WTC11 (cell line): ENCODE data around the gene FBXO21. TPM values are rescaled to one million over a fixed set of nuclear protein-coding genes. Genes with fewer than 3 reads are reported as not detected.
A peak's percentile ranks its signal among the peaks of the same experiment; 100 is the strongest.

Experiments
- ATAC-seq: fragments of 200-7000 bp; cut with Tn5 transposase; 2 replicates; pipeline ENCODE4 v1.10.0; 2021; ENCODE audit warnings: mild to moderate bottlenecking, moderate library complexity
- CTCF ChIA-PET: fragments of 300-600 bp; sonication (Branson Sonifier 250); formaldehyde crosslinking; loops from one replicate; lab custom pipeline; 2021; ENCODE audit warnings: antibody characterized with exemption; lab: Charles Lee
- POLR2A ChIA-PET: fragments of 350-600 bp; sonication (Branson Sonifier 250); formaldehyde crosslinking; loops from one replicate; lab custom pipeline; 2021; ENCODE audit warnings: antibody characterized with exemption; lab: Charles Lee
- DNase-seq: peaks from one replicate; pipeline ENCODE4 v3.0.0; 2021; ENCODE audit warnings: low spot score
- H3K27ac Mint-ChIP-seq: 2 replicates; pipeline ENCODE4 v1.8.0; 2021; ENCODE audit warnings: mixed read lengths
- H3K27me3 Mint-ChIP-seq: 2 replicates; pipeline ENCODE4 v1.8.0; 2021; ENCODE audit warnings: low read depth, mild to moderate bottlenecking, moderate library complexity, mixed read lengths
- H3K36me3 Mint-ChIP-seq: 2 replicates; pipeline ENCODE4 v1.8.0; 2021; ENCODE audit warnings: mixed read lengths
- H3K4me1 Mint-ChIP-seq: 2 replicates; pipeline ENCODE4 v1.8.0; 2022; ENCODE audit warnings: mixed read lengths
- H3K4me3 Mint-ChIP-seq: 2 replicates; pipeline ENCODE4 v1.8.0; 2021; ENCODE audit warnings: mild to moderate bottlenecking, moderate library complexity, mixed read lengths
- H3K9me3 Mint-ChIP-seq: 2 replicates; pipeline ENCODE4 v1.8.0; 2021; ENCODE audit warnings: mixed read lengths
- CREB1 ChIP-seq: sonication (generic); formaldehyde crosslinking; IDR thresholded peaks from 2 replicates; pipeline ENCODE4 v1.8.0; 2023; ENCODE audit warnings: mild to moderate bottlenecking, missing genetic modification reagents
- E2F1 ChIP-seq: sonication (generic); formaldehyde crosslinking; IDR thresholded peaks from 2 replicates; pipeline ENCODE4 v1.8.0; 2022; ENCODE audit warnings: mild to moderate bottlenecking, missing genetic modification reagents
- ESRRA ChIP-seq: sonication (generic); formaldehyde crosslinking; IDR thresholded peaks from 2 replicates; pipeline ENCODE4 v1.8.1; 2022; ENCODE audit warnings: mild to moderate bottlenecking, missing genetic modification reagents, borderline replicate concordance
- ETV6 ChIP-seq: sonication (generic); formaldehyde crosslinking; IDR thresholded peaks from 2 replicates; pipeline ENCODE4 v1.8.1; 2022; ENCODE audit warnings: mild to moderate bottlenecking, missing genetic modification reagents
- FOXP1 ChIP-seq: sonication (generic); formaldehyde crosslinking; IDR thresholded peaks from 2 replicates; pipeline ENCODE4 v1.8.0; 2022; ENCODE audit warnings: missing genetic modification reagents, mild to moderate bottlenecking, moderate library complexity, borderline replicate concordance
- GTF2I ChIP-seq: fragments of 250-450 bp; sonication (Bioruptor Pico); conservative IDR thresholded peaks from 2 replicates; pipeline ENCODE4 v1.4.0; 2021; ENCODE audit warnings: mild to moderate bottlenecking
- IRF2 ChIP-seq: sonication (generic); formaldehyde crosslinking; IDR thresholded peaks from 2 replicates; pipeline ENCODE4 v1.8.0; 2022; ENCODE audit warnings: low read depth, missing genetic modification reagents, borderline replicate concordance
- NFE2L1 ChIP-seq: sonication (generic); formaldehyde crosslinking; IDR thresholded peaks from 2 replicates; pipeline ENCODE4 v1.8.1; 2023; ENCODE audit warnings: missing genetic modification reagents
- NR3C1 ChIP-seq: sonication (generic); formaldehyde crosslinking; conservative IDR thresholded peaks from 2 replicates; pipeline ENCODE4 v1.8.1; 2023; ENCODE audit warnings: low read depth, mild to moderate bottlenecking, missing genetic modification reagents
- PRRX2 ChIP-seq: fragments of 250-450 bp; sonication (Bioruptor Pico); IDR thresholded peaks from 2 replicates; pipeline ENCODE4 v1.8.0; 2021; ENCODE audit warnings: mild to moderate bottlenecking
- SOX15 ChIP-seq: fragments of 250-450 bp; sonication (Bioruptor Pico); IDR thresholded peaks from 2 replicates; pipeline ENCODE4 v1.9.0; 2021; ENCODE audit warnings: mild to moderate bottlenecking
- USF1 ChIP-seq: sonication (generic); formaldehyde crosslinking; IDR thresholded peaks from 2 replicates; pipeline ENCODE4 v1.8.0; 2022; ENCODE audit warnings: mild to moderate bottlenecking, missing genetic modification reagents
- ZNF263 ChIP-seq: sonication (generic); formaldehyde crosslinking; IDR thresholded peaks from 2 replicates; pipeline ENCODE4 v1.8.1; 2022; ENCODE audit warnings: low read depth, mild to moderate bottlenecking, moderate library complexity, missing genetic modification reagents
- ZNF317 ChIP-seq: sonication (generic); formaldehyde crosslinking; IDR thresholded peaks from 2 replicates; pipeline ENCODE4 v1.8.1; 2023; ENCODE audit warnings: low read depth, mild to moderate bottlenecking, moderate library complexity, missing genetic modification reagents, borderline replicate concordance
- ZNF396 ChIP-seq: fragments of 250-450 bp; sonication (Bioruptor Pico); IDR thresholded peaks from 2 replicates; pipeline ENCODE4 v1.8.0; 2021; ENCODE audit warnings: mild to moderate bottlenecking, moderate library complexity, borderline replicate concordance
- ZNF671 ChIP-seq: fragments of 250-450 bp; sonication (Bioruptor Pico); IDR thresholded peaks from 2 replicates; pipeline ENCODE4 v1.8.0; 2021; ENCODE audit warnings: mild to moderate bottlenecking
- total RNA-seq: library from RNA; stranded (reverse); gene quantifications from 3 replicates; pipeline ENCODE4 v1.2.3, GENCODE V29; 2021
- TF ChIP-seq, protein P1 (sequence below): sonication (generic); formaldehyde crosslinking; IDR thresholded peaks from 2 replicates; pipeline ENCODE4 v1.8.1; 2023; ENCODE audit warnings: mild to moderate bottlenecking, missing genetic modification reagents
- TF ChIP-seq, protein P2 (sequence below): sonication (generic); formaldehyde crosslinking; IDR thresholded peaks from 2 replicates; pipeline ENCODE4 v1.8.1; 2023; ENCODE audit warnings: mild to moderate bottlenecking, missing genetic modification reagents, moderate library complexity
- TF ChIP-seq, protein P3 (sequence below): sonication (generic); formaldehyde crosslinking; conservative IDR thresholded peaks from 2 replicates; pipeline ENCODE4 v1.8.1; 2023; ENCODE audit warnings: mild to moderate bottlenecking, low read depth, missing genetic modification reagents, moderate library complexity
- TF ChIP-seq, protein P4 (sequence below): sonication (generic); formaldehyde crosslinking; IDR thresholded peaks from 2 replicates; pipeline ENCODE4 v1.8.1; 2022; ENCODE audit warnings: low read depth, mild to moderate bottlenecking, moderate library complexity, missing genetic modification reagents, borderline replicate concordance
- TF ChIP-seq, protein P5 (sequence below): sonication (generic); formaldehyde crosslinking; IDR thresholded peaks from 2 replicates; pipeline ENCODE4 v1.8.0; 2023; ENCODE audit warnings: mild to moderate bottlenecking, missing genetic modification reagents

The FBXO21 gene
- total RNA-seq, 1 experiment from 2014 or later = 60.3 TPM

- Mint-ChIP-seq H3K27ac (peak overlapping the region; percentile 60; the same call in 1 of the 2 replicates), H3K4me3 (peak overlapping the region; percentile 90), H3K27me3 (peaks cover 8% of the 10 kb centered on the region; the same call in 1 of the 2 replicates), H3K36me3 (peaks cover 23% of the 10 kb centered on the region), H3K4me1 (peaks cover 22% of the 10 kb centered on the region), H3K9me3 (peaks cover 7% of the 10 kb centered on the region)
- ATAC-seq = peak; percentile 8
- ChIA-PET POLR2A (interaction anchor here (0.7 kb wide), 1 partner anchor 489 kb away, joined by 3 read pairs; no protein-coding TSS in a partner anchor), CTCF (interaction anchor here (1.0 kb wide), 1 partner anchor 165 kb away, joined by 3 read pairs; no protein-coding TSS in a partner anchor)
- peak; percentile 40 for DNase-seq
- TF ChIP-seq, protein P1, sequence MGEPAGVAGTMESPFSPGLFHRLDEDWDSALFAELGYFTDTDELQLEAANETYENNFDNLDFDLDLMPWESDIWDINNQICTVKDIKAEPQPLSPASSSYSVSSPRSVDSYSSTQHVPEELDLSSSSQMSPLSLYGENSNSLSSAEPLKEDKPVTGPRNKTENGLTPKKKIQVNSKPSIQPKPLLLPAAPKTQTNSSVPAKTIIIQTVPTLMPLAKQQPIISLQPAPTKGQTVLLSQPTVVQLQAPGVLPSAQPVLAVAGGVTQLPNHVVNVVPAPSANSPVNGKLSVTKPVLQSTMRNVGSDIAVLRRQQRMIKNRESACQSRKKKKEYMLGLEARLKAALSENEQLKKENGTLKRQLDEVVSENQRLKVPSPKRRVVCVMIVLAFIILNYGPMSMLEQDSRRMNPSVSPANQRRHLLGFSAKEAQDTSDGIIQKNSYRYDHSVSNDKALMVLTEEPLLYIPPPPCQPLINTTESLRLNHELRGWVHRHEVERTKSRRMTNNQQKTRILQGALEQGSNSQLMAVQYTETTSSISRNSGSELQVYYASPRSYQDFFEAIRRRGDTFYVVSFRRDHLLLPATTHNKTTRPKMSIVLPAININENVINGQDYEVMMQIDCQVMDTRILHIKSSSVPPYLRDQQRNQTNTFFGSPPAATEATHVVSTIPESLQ = no peak
- 0 out of 2 replicates have a peak, but pooled peaks have one; percentile 8 for TF ChIP-seq USF1
Observed at GRCh38 chr12:117189725-117190209, 503 bp downstream of the FBXO21 start.

GRCh38 chr12:117188961-117189724 is 1.1 kb downstream of the FBXO21 start:
- ChIA-PET POLR2A (interaction anchor here (0.7 kb wide), 1 partner anchor 91 kb away, joined by 3 read pairs; no protein-coding TSS in a partner anchor), CTCF (interaction anchor here (0.6 to 1.0 kb wide), 3 partner anchors 70 to 325 kb away, joined by 3 to 4 read pairs (median 3); no protein-coding TSS in a partner anchor)
- ATAC-seq (peak; percentile 3; the same call in 1 of the 2 replicates), DNase-seq (no peak)
- peaks cover 28% of the 10 kb centered on the region for H3K36me3 Mint-ChIP-seq
- peaks cover 8% of the 10 kb centered on the region; the same call in 1 of the 2 replicates for H3K27me3 Mint-ChIP-seq
- peaks cover 22% of the 10 kb centered on the region for H3K4me1 Mint-ChIP-seq
- H3K4me3 Mint-ChIP-seq = peak overlapping the region; percentile 90
- peak overlapping the region; percentile 60 for H3K27ac Mint-ChIP-seq
- H3K9me3 Mint-ChIP-seq = peaks cover 7% of the 10 kb centered on the region
- TF ChIP-seq GTF2I = no peak; the same call in 1 of the 2 replicates
- TF ChIP-seq, protein P2, sequence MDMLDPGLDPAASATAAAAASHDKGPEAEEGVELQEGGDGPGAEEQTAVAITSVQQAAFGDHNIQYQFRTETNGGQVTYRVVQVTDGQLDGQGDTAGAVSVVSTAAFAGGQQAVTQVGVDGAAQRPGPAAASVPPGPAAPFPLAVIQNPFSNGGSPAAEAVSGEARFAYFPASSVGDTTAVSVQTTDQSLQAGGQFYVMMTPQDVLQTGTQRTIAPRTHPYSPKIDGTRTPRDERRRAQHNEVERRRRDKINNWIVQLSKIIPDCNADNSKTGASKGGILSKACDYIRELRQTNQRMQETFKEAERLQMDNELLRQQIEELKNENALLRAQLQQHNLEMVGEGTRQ (CRISPR knock-in tag) = no peak
- TF ChIP-seq ETV6 = no peak
- no peak for TF ChIP-seq SOX15 (CRISPR knock-in tag)
- TF ChIP-seq E2F1 (CRISPR knock-in tag) = no peak
- TF ChIP-seq IRF2 (CRISPR knock-in tag) = no peak
- TF ChIP-seq, protein P3, sequence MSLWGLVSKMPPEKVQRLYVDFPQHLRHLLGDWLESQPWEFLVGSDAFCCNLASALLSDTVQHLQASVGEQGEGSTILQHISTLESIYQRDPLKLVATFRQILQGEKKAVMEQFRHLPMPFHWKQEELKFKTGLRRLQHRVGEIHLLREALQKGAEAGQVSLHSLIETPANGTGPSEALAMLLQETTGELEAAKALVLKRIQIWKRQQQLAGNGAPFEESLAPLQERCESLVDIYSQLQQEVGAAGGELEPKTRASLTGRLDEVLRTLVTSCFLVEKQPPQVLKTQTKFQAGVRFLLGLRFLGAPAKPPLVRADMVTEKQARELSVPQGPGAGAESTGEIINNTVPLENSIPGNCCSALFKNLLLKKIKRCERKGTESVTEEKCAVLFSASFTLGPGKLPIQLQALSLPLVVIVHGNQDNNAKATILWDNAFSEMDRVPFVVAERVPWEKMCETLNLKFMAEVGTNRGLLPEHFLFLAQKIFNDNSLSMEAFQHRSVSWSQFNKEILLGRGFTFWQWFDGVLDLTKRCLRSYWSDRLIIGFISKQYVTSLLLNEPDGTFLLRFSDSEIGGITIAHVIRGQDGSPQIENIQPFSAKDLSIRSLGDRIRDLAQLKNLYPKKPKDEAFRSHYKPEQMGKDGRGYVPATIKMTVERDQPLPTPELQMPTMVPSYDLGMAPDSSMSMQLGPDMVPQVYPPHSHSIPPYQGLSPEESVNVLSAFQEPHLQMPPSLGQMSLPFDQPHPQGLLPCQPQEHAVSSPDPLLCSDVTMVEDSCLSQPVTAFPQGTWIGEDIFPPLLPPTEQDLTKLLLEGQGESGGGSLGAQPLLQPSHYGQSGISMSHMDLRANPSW (CRISPR knock-in tag) = no peak
- no peak for TF ChIP-seq NFE2L1 (CRISPR knock-in tag)
- no peak for TF ChIP-seq ZNF263 (CRISPR knock-in tag)
- TF ChIP-seq, protein P4, sequence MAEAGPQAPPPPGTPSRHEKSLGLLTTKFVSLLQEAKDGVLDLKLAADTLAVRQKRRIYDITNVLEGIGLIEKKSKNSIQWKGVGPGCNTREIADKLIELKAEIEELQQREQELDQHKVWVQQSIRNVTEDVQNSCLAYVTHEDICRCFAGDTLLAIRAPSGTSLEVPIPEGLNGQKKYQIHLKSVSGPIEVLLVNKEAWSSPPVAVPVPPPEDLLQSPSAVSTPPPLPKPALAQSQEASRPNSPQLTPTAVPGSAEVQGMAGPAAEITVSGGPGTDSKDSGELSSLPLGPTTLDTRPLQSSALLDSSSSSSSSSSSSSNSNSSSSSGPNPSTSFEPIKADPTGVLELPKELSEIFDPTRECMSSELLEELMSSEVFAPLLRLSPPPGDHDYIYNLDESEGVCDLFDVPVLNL (CRISPR knock-in tag) = no peak
- TF ChIP-seq NR3C1 (CRISPR knock-in tag) = no peak
- TF ChIP-seq ZNF396 (CRISPR knock-in tag) = no peak
- TF ChIP-seq ESRRA (CRISPR knock-in tag) = no peak
- no peak for TF ChIP-seq CREB1
- TF ChIP-seq FOXP1 (CRISPR knock-in tag) = no peak
- no peak for TF ChIP-seq PRRX2 (CRISPR knock-in tag)
- no peak for TF ChIP-seq ZNF317 (CRISPR knock-in tag)
- TF ChIP-seq ZNF671 (CRISPR knock-in tag) = no peak
- TF ChIP-seq, protein P5, sequence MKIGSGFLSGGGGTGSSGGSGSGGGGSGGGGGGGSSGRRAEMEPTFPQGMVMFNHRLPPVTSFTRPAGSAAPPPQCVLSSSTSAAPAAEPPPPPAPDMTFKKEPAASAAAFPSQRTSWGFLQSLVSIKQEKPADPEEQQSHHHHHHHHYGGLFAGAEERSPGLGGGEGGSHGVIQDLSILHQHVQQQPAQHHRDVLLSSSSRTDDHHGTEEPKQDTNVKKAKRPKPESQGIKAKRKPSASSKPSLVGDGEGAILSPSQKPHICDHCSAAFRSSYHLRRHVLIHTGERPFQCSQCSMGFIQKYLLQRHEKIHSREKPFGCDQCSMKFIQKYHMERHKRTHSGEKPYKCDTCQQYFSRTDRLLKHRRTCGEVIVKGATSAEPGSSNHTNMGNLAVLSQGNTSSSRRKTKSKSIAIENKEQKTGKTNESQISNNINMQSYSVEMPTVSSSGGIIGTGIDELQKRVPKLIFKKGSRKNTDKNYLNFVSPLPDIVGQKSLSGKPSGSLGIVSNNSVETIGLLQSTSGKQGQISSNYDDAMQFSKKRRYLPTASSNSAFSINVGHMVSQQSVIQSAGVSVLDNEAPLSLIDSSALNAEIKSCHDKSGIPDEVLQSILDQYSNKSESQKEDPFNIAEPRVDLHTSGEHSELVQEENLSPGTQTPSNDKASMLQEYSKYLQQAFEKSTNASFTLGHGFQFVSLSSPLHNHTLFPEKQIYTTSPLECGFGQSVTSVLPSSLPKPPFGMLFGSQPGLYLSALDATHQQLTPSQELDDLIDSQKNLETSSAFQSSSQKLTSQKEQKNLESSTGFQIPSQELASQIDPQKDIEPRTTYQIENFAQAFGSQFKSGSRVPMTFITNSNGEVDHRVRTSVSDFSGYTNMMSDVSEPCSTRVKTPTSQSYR (CRISPR knock-in tag) = no peak
